ENCODE data around the gene LSAMP. TPM values are rescaled to one million over a fixed set of nuclear protein-coding genes. Genes with fewer than 3 reads are reported as not detected.

Gene LSAMP
- total and polyA plus RNA-seq, 2 donors (not counting 3 experiments of a cell fraction or from before 2014, with no cell fraction given) = not detected

DNA sequence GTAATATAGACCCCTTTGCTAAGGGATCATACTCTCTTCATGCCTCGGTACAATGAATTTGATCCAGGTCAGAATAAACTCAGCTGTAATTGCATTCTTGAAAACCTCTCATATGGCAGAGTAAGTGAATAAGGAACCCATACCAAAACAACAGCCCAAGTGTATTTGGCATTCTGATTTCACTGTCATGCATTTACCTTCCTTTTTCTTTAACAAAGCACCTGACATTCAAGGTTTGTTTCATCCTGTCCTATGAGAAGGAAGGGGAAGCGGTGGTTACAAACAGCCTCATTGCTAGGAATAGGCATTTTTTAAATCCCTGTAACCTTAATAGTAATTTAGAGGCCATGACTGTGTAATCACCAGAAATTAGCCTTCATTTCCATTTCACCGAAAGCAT, 97.1 kb downstream of the LSAMP start:
- H3K36me3 ChIP-seq (ENCODE audit: control insufficient read depth in 2 of 2, extremely low read depth in 1 of 2, insufficient read depth in 2 of 2, low read length in 2 of 2) = no peaks in the 10 kb centered on the region
- CTCF ChIA-PET = no interaction called here
- FAIRE-seq = no peak
- H3K4me3 ChIP-seq (replicated peaks in 1 of 3; ENCODE audit: insufficient read depth in 1 of 3, low read depth in 1 of 3, low read length in 3 of 3) = no peak overlapping the region
- no peak overlapping the region for H3K9ac ChIP-seq (replicated peaks; ENCODE audit: extremely low read depth, insufficient read depth, low read length)
- H3K27me3 ChIP-seq (ENCODE audit: control insufficient read depth in 2 of 2, insufficient read depth in 2 of 2, low read length in 2 of 2) = no peaks in the 10 kb centered on the region
- H3K4me1 ChIP-seq (ENCODE audit: control insufficient read depth, extremely low read depth, insufficient read depth, low read length) = no peaks in the 10 kb centered on the region
- POLR2A ChIA-PET = no interaction called here
- dilution Hi-C loops (cut with MboI; ENCODE audit: extremely low pct_ligation_motif_present, low sequenced_read_pairs) = no loop called here
- TF ChIP-seq FOS (IDR thresholded peaks at IDR 0.05; ENCODE audit: borderline replicate concordance, insufficient read depth, low read length) = no peak
- TF ChIP-seq JUN (IDR thresholded peaks at IDR 0.05; ENCODE audit: borderline replicate concordance, insufficient read depth, insufficient read length, low read depth) = no peak
- no peak for TF ChIP-seq MYC (IDR thresholded peaks at IDR 0.05; ENCODE audit: low read depth, low read length)
- TF ChIP-seq POLR2A (IDR thresholded peaks at IDR 0.05; ENCODE audit: low read depth, low read length) = no peak
- no peak for TF ChIP-seq EZH2 (IDR thresholded peaks at IDR 0.05; ENCODE audit: borderline replicate concordance, low read depth, low read length, severe bottlenecking)
- TF ChIP-seq, protein P1, sequence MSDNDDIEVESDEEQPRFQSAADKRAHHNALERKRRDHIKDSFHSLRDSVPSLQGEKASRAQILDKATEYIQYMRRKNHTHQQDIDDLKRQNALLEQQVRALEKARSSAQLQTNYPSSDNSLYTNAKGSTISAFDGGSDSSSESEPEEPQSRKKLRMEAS (IDR thresholded peaks at IDR 0.05; ENCODE audit: insufficient read depth, insufficient read length) = no peak
- TF ChIP-seq, protein P2, sequence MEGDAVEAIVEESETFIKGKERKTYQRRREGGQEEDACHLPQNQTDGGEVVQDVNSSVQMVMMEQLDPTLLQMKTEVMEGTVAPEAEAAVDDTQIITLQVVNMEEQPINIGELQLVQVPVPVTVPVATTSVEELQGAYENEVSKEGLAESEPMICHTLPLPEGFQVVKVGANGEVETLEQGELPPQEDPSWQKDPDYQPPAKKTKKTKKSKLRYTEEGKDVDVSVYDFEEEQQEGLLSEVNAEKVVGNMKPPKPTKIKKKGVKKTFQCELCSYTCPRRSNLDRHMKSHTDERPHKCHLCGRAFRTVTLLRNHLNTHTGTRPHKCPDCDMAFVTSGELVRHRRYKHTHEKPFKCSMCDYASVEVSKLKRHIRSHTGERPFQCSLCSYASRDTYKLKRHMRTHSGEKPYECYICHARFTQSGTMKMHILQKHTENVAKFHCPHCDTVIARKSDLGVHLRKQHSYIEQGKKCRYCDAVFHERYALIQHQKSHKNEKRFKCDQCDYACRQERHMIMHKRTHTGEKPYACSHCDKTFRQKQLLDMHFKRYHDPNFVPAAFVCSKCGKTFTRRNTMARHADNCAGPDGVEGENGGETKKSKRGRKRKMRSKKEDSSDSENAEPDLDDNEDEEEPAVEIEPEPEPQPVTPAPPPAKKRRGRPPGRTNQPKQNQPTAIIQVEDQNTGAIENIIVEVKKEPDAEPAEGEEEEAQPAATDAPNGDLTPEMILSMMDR (IDR thresholded peaks at IDR 0.05; ENCODE audit: extremely low read depth in 1 of 2, insufficient read depth in 1 of 2, low read depth in 1 of 2, low read length in 2 of 2) = no peak
- TF ChIP-seq GATA2 (IDR thresholded peaks at IDR 0.05; ENCODE audit: insufficient read depth, insufficient read length, low read depth, low read length) = no peak
- TF ChIP-seq POLR2AphosphoS5 (IDR thresholded peaks at IDR 0.05; ENCODE audit: insufficient read depth, low read depth, low read length) = no peak
- H3K4me2 ChIP-seq (ENCODE audit: insufficient read depth, low read length) = no peak overlapping the region
- H3K9me3 ChIP-seq (replicated peaks; ENCODE audit: control insufficient read depth, insufficient read depth, low read length) = no peaks in the 10 kb centered on the region
- no TSS peak for BruUV-seq (replicated peaks)
- intact Hi-C loops (cut with micrococcal nuclease) = no loop called here
- H3K9me1 ChIP-seq (replicated peaks; ENCODE audit: control insufficient read depth, extremely low read depth, insufficient read depth, low read length) = no peaks in the 10 kb centered on the region
- H3K27ac ChIP-seq (ENCODE audit: insufficient read depth, low read depth, low read length) = no peak overlapping the region
- no peaks in the 10 kb centered on the region for H3K79me2 ChIP-seq (ENCODE audit: control insufficient read depth, insufficient read depth, low read length)
- H2AFZ ChIP-seq (ENCODE audit: low read depth, low read length) = no peak overlapping the region
- DNase-seq (ENCODE audit: low read depth, low spot score) = no peak
- H4K20me1 ChIP-seq (replicated peaks; ENCODE audit: control insufficient read depth, extremely low read depth, insufficient read depth, low read length) = no peaks in the 10 kb centered on the region
